Stimulated activated CD4-positive, alpha-beta T cell treated with anti-CD3 and anti-CD28 coated beads, Interleukin-15, amount 100 ng/mL, for 1 hour (primary cell): Measurements from ENCODE around the gene TSSK2.

Source experiments
- DNase-seq, 2 donors: peaks; one replicate each; pipeline ENCODE4 v3.0.0-alpha.2; 2020; ENCODE audit warnings: low read depth in 1 of 2, low spot score in 1 of 2

Gene TSSK2

GRCh38 chr22:19125011-19125410 lies 6.1 kb upstream of the TSSK2 start:
- no peak for DNase-seq

DNA sequence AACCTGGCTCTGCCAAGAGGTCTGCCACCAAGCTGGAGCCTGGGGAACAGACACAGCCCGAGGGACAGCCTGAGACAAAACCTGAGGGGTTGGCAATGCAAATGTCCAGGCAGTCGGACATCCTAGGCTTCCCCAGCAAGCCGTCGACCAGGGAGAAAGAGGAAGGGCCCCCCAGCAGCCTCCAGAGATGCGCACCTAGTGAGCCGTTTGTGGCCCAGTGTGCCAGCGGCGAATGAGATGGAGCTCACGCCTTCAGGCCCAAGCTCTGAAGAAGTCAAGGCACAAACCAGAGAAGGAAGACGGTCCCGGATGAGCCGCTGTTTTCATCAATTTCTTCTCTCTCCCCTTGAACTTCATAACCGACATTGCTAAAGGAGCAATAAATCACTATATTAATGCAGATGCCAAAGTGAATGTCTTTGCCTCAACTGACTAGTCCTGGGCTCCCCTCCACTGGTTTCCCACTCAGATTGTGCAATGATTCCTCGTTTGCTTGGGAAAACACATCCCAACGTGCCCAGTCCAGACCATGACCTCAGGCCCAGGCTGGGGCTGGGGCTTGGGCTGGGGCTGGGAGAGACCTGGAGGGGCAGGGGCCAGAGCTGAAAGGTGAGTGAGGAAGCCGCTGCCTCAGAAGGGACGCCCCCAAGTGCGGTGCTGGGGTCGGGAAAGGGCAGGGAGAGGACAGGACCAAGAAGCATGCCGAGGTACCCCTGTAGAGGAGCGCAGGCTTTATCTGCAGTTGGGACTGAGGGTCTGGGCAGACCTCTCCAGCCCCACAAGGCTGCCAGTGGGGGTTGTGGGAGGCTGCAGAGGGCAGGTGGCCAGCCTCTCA lies 5.4 kb upstream of the TSSK2 start:
- no peak for DNase-seq

- DNase-seq, result no peak
Observed at GRCh38 chr22:19126309-19127273, 4.5 kb upstream of the TSSK2 start.

DNA sequence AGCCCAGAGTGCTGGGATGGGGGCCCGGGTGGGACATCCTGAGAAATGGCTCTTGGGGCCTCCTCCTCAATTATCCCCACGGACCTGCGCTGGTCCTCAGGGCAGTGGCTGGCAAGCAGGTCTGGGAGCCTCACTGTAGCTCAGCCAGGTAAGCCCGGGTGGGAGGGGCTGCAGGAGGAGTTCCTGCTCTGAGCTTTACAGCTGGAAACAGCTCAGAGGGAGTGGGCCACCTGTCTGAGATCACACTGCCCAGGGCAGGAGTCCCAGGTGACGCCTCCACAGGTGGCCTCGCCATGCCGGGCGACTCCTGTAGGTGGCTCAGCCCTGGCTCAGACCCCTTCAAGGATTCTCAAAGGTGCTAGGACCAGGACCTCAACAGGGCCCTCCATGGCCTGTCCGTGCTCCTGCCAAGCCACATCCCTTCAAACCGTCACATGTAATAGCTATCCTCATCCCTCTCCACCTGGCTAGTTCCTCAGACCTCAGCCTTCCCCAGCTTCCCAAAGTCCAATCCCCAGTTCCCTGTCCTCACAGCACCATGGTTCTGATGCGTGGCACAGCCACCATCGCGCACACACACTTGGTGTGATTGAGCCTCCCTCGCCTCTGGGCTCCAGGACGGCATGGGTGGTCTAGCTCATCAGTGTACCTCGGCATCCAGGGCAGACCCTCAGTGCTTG lies 3.6 kb upstream of the TSSK2 start:
- DNase-seq, result no peak

GRCh38 chr22:19128009-19128401 lies 3.1 kb upstream of the TSSK2 start:
- DNase-seq, result no peak

DNA sequence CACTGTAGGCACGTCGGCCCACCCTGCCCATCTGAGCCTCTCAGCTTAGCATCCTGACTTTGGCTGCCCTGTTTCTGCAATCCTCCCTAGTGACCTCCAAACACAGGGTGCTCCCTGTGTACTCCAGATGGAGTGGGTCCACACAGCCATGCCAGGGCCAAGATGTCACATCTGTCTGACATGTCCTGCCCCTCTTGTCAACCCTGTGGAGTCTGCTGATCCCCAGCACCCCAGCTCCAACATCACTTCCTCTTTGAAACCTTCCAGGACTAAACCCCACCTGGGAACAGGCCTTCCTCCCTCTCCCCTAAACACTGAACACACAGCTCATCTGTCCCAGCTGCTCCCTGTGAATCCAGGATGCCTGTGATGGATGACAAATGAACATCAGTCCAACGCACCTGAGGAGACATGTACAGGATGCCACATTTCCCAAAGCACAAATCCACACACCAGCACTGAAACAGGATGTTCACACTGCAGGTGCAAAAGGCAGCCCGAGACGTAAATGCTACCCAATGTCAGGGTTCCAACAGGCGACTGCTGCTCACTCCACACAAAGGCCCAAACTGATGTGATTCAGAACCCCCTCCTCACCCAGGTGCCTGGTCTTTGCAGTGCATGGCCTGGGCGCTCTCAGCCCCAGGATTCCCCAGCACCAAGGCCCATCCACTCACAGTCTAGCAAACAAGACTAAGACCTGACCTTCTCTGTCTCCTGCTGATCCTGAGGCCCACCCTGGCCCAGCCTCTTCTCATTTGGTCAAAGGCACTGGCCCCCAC lies 2.0 kb upstream of the TSSK2 start:
- DNase-seq, result no peak

- no peak for DNase-seq
Observed at GRCh38 chr22:19129871-19130270, 1.2 kb upstream of the TSSK2 start.

DNA sequence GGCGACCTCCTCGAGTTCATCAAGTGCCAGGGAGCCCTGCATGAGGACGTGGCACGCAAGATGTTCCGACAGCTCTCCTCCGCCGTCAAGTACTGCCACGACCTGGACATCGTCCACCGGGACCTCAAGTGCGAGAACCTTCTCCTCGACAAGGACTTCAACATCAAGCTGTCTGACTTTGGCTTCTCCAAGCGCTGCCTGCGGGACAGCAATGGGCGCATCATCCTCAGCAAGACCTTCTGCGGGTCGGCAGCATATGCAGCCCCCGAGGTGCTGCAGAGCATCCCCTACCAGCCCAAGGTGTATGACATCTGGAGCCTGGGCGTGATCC lies 542 bp downstream of the TSSK2 start:
- DNase-seq, result no peak

GRCh38 chr22:19132153-19132552 lies 1.0 kb downstream of the TSSK2 start:
- DNase-seq, result no peak

GRCh38 chr22:19132693-19133400 lies 1.7 kb downstream of the TSSK2 start:
- no peak for DNase-seq

GRCh38 chr22:19133561-19133960 lies 2.5 kb downstream of the TSSK2 start:
- no peak for DNase-seq

GRCh38 chr22:19134176-19134831 lies 3.2 kb downstream of the TSSK2 start:
- no peak for DNase-seq

- no peak for DNase-seq
Observed at GRCh38 chr22:19134874-19135273, 3.8 kb downstream of the TSSK2 start.

GRCh38 chr22:19136915-19137314 lies 5.8 kb downstream of the TSSK2 start:
- no peak for DNase-seq

- no peak for DNase-seq
Observed at GRCh38 chr22:19137384-19138216, 6.5 kb downstream of the TSSK2 start.

DNA sequence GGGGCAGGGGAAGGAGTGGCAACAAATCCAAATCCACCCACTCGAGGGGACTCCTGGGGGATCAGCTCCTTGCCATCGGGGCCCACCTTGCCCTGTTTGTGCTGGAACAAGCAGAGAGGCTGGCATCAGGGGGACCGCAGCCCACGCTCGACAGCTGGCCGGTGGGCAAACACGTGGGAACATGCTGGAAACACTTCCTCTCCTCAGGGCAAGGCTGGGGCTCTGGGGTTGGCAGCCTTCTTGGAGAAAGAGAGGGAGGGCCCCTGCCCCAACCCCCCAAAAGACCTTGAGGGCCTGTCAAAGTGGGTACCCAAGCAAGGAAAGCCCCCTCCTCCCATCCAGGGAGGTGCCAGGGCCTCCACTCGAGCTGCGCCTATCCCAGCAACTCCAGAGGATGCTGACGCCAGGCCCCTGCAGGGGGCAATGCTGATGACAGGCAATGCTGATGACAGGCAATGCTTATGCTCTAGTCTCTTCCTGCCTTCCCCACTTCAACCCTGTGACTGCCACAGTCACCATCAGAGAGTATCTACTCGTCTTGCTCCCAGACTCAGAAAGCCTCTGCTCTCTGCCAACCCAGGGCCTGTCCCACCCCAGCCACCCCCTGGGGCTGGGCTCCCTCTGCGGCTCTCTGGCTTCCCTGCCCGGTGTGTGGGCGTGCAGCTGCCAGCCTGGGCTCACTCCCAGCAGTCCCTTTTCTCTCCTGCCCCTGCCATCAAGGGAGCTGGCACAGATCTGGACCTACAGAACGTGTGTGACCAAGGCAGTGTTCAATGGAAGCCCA lies 7.3 kb downstream of the TSSK2 start:
- DNase-seq, result no peak

- no peak for DNase-seq
Observed at GRCh38 chr22:19139001-19139356, 7.9 kb downstream of the TSSK2 start.

DNA sequence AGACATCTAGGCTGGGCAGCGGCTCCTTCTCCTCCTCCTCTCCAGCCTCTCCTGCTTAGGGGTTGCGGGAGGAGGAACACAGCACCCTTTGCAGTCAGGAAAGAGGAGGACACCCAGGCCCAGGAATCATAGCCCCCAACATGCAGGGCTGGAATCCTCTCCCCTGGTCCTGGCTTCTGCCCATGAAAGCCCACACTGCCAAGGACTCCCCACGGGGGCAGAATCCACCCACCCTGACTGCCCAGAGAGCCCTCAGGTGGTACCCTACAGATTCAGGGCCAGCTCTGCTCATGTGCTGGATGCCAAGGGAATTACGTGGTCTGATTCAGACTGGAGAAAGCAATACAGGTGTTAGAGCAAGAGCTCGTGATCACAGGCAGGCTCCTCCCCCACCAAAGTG lies 8.9 kb downstream of the TSSK2 start:
- DNase-seq, result no peak
